Hippocampal formation (tissue), 2 donors: ENCODE measurements around the gene STMND1.

Source experiments
- DNase-seq, 2 donors: peaks; one replicate each; lab custom pipeline; 2025; lab: John Stamatoyannopoulos, UW

STMND1 gene

GRCh38 chr6:17165383-17165782, 63.5 kb downstream of the STMND1 start:
- DNase-seq = no peak

GRCh38 chr6:17167327-17167979, 65.6 kb downstream of the STMND1 start:
- no peak for DNase-seq

- DNase-seq = no peak
Observed at GRCh38 chr6:17169291-17169690, 67.4 kb downstream of the STMND1 start.

GRCh38 chr6:17169711-17170110, 67.9 kb downstream of the STMND1 start:
- no peak for DNase-seq

- no peak for DNase-seq
Observed at GRCh38 chr6:17172836-17173470, 71.1 kb downstream of the STMND1 start.

- DNase-seq = no peak
Observed at GRCh38 chr6:17178326-17178725, 76.5 kb downstream of the STMND1 start.

- no peak for DNase-seq
Observed at GRCh38 chr6:17178754-17179529, 77.1 kb downstream of the STMND1 start.

GRCh38 chr6:17179530-17180073, 77.8 kb downstream of the STMND1 start:
- DNase-seq = no peak
